SHP77 (cell line): ENCODE data around the gene DMTF1.
A peak's percentile ranks its signal among the peaks of the same experiment; 100 is the strongest.
"Not testable (repeated sequence)": the region's sequence is repeated elsewhere in the genome, so short reads cannot be mapped to it uniquely, and the experiment has no call there.

Experiments
- DNase-seq, 2 experiments: peaks; one replicate each; lab custom pipeline; 2025; lab: John Stamatoyannopoulos, UW

DMTF1 gene

DNA sequence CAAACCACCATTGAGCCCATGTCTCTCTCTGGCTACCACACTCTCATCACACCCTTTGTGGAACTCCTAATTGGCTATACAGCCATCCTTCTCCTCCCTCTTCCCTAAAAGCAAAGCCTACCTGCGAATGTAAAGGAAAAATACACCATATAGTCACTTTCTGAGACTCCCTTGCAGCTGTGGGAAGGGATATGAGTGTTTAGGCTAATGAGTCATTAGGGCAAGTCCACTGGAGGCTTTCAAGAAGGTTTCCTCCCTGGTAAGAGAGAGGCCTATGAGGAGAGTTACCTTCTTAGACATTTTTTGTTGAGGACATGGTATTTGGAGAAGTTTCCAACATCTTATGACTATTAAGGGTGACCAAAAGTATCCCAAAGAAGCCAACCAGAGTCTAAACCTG is 71.4 kb downstream of the DMTF1 start:
- no peak for DNase-seq

GRCh38 chr7:87225696-87226095 is 73.4 kb downstream of the DMTF1 start:
- no peak for DNase-seq

GRCh38 chr7:87226495-87226894 is 74.2 kb downstream of the DMTF1 start:
- no peak for DNase-seq

GRCh38 chr7:87231258-87231657 is 79.0 kb downstream of the DMTF1 start:
- peak in 1 of 2 experiments; percentile 26 for DNase-seq

DNA sequence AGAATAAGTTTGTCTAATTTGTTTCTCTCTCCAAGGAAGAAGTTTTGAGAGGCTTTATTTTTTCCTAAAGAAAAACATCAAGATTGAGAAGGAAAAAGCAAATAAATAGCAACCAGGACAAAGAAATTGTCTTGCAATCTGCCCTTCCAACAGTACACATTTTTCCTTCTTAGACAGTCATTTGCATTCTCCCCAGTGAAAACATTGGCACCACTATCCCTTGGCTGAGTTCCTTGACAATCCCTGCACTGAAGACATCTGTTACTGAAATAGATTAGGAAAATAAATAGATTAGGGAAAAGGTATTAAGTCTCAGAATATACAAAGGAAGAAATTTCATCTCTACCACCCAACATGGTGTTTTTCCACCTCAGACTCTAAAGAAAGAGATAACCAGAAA is 79.5 kb downstream of the DMTF1 start:
- DNase-seq: no peak

DNA sequence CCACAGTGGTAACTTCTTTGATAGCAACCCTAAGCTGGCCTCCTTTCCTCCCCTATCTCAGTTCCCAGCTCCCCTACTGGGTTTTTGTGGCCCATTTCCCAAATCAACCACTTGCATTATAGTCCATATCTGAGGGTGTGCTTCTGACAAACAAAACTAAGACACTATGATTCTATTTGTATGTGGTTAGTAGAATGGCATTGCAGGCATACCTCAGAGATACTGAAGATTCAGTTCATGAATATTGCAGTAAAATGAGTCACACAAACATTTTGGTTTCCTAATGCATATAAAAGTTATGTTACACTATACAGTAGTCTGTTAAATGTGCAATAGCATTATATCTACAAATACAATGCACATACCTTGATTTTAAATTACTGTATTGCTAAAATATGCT is 82.7 kb downstream of the DMTF1 start:
- no peak for DNase-seq

DNA sequence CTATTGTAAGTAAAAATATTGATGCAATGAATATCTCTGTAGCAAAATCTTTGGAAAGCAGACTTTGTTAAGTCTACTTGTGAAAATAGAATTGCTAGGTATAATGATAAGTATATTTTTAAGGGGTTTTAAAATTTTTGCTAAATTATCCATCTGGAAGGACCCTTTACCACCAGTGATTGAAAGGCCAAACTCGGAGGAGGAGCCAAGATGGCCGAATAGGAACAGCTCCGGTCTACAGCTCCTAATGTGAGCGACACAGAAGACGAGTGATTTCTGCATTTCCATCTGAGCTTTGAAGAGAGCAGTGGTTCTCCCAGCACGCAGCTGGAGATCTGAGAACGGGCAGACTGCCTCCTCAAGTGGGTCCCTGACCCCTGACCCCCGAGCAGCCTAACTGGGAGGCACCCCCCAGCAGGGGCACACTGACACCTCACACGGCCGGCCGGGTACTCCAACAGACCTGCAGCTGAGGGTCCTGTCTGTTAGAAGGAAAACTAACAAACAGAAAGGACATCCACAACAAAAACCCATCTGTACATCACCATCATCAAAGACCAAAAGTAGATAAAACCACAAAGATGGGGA is 86.3 kb downstream of the DMTF1 start:
- not testable (repeated sequence) for DNase-seq

DNA sequence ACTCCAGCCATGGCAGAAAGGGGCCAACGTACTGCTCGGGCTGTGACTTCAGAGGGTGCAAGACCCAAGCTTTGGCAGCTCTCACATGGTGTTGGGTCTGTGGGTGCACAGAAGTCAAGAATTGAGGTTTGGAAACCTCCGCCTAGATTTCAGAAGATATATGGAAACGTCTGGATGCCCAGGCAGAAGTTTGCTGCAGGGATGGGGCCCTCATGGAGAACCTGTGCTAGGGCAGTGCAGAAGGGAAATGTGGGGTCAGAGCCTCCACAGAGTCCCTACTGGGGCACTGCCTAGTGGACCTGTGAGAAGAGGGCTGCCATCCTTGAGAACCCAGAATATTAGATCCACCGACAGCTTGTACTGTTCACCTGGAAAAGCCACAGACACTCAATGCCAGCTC is 93.4 kb downstream of the DMTF1 start:
- DNase-seq: not testable (repeated sequence)
